GM21360 (cell line): Measurements from ENCODE around the gene GRIK4.
"Not testable (repeated sequence)": the region's sequence is repeated elsewhere in the genome, so short reads cannot be mapped to it uniquely, and the experiment has no call there.

Experiments used
- ATAC-seq: cut with Tn5 transposase; IDR thresholded peaks from one replicate; pipeline ENCODE4 v1.9.1; 2021; ENCODE audit warnings: mild to moderate bottlenecking, moderate library complexity; ENCODE audit not compliant: unreplicated experiment

The GRIK4 gene

GRCh38 chr11:120599816-120600420, 88.4 kb downstream of the GRIK4 start:
- ATAC-seq = no peak

GRCh38 chr11:120601536-120601935, 90.0 kb downstream of the GRIK4 start:
- ATAC-seq = no peak

- ATAC-seq = no peak
Measured at GRCh38 chr11:120603071-120603470, 91.5 kb downstream of the GRIK4 start.

- no peak for ATAC-seq
Measured at GRCh38 chr11:120605469-120605868, 93.9 kb downstream of the GRIK4 start.

GRCh38 chr11:120606211-120607010, 94.9 kb downstream of the GRIK4 start:
- no peak for ATAC-seq

GRCh38 chr11:120608061-120608460, 96.5 kb downstream of the GRIK4 start:
- ATAC-seq = no peak

GRCh38 chr11:120608760-120609211, 97.2 kb downstream of the GRIK4 start:
- ATAC-seq = no peak

GRCh38 chr11:120610111-120610510, 98.6 kb downstream of the GRIK4 start:
- ATAC-seq = no peak

- no peak for ATAC-seq
Measured at GRCh38 chr11:120611581-120611980, 100.0 kb downstream of the GRIK4 start.

GRCh38 chr11:120612513-120613263, 101.1 kb downstream of the GRIK4 start:
- peak; percentile 83 for ATAC-seq

- ATAC-seq = peak; percentile 53
Measured at GRCh38 chr11:120613264-120614226, 102.0 kb downstream of the GRIK4 start.

GRCh38 chr11:120615391-120615790, 103.8 kb downstream of the GRIK4 start:
- no peak for ATAC-seq

GRCh38 chr11:120618399-120618798, 106.9 kb downstream of the GRIK4 start:
- no peak for ATAC-seq

GRCh38 chr11:120622189-120622875, 110.8 kb downstream of the GRIK4 start:
- no peak for ATAC-seq

- ATAC-seq = not testable (repeated sequence)
Measured at GRCh38 chr11:120624992-120625391, 113.4 kb downstream of the GRIK4 start.

GRCh38 chr11:120625565-120625964, 114.0 kb downstream of the GRIK4 start:
- ATAC-seq = no peak

- ATAC-seq = no peak
Measured at GRCh38 chr11:120626791-120627190, 115.2 kb downstream of the GRIK4 start.

- no peak for ATAC-seq
Measured at GRCh38 chr11:120627327-120628163, 116.0 kb downstream of the GRIK4 start.
